ENCODE data around the gene ANO4.

ANO4 gene

DNA sequence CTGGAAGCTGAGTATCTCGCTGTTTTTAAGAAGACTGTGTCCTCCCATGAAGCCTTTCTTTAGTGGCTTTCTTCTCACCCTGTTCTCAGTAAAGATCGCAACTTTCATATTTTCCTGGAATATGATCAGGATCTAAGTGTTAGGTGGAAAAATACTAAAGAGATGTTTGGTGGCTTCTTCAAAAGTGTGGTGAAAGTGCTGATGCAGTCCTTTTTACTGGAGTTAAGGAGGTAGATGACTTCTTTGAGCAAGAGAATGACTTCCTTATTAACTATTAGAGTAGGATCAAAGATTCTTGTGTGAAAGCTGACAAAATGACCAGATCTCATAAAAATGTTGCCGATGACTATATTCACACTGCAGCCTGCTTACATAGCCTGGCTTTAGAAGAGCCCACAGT is 273.8 kb downstream of the ANO4 start:
- Histone ChIP-seq H3K27ac (replicated peaks) (no peak overlapping the region), H3K27me3 (ENCODE audit: insufficient read depth, poor library complexity, severe bottlenecking) (no peaks in the 10 kb centered on the region), H3K4me3 (replicated peaks; ENCODE audit: insufficient read depth, low read length) (no peak overlapping the region)
- TF ChIP-seq, protein P1, sequence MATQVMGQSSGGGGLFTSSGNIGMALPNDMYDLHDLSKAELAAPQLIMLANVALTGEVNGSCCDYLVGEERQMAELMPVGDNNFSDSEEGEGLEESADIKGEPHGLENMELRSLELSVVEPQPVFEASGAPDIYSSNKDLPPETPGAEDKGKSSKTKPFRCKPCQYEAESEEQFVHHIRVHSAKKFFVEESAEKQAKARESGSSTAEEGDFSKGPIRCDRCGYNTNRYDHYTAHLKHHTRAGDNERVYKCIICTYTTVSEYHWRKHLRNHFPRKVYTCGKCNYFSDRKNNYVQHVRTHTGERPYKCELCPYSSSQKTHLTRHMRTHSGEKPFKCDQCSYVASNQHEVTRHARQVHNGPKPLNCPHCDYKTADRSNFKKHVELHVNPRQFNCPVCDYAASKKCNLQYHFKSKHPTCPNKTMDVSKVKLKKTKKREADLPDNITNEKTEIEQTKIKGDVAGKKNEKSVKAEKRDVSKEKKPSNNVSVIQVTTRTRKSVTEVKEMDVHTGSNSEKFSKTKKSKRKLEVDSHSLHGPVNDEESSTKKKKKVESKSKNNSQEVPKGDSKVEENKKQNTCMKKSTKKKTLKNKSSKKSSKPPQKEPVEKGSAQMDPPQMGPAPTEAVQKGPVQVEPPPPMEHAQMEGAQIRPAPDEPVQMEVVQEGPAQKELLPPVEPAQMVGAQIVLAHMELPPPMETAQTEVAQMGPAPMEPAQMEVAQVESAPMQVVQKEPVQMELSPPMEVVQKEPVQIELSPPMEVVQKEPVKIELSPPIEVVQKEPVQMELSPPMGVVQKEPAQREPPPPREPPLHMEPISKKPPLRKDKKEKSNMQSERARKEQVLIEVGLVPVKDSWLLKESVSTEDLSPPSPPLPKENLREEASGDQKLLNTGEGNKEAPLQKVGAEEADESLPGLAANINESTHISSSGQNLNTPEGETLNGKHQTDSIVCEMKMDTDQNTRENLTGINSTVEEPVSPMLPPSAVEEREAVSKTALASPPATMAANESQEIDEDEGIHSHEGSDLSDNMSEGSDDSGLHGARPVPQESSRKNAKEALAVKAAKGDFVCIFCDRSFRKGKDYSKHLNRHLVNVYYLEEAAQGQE (IDR thresholded peaks at IDR 0.05; ENCODE audit: insufficient replicate concordance, low read depth), result no peak
- TF ChIP-seq POLR2AphosphoS5 (IDR thresholded peaks at IDR 0.05; ENCODE audit: low read depth) (no peak), GABPA (IDR thresholded peaks at IDR 0.05; ENCODE audit: low read depth) (no peak), SPI1 (IDR thresholded peaks at IDR 0.05; ENCODE audit: borderline replicate concordance, low read depth) (no peak)
- TF ChIP-seq, protein P2, sequence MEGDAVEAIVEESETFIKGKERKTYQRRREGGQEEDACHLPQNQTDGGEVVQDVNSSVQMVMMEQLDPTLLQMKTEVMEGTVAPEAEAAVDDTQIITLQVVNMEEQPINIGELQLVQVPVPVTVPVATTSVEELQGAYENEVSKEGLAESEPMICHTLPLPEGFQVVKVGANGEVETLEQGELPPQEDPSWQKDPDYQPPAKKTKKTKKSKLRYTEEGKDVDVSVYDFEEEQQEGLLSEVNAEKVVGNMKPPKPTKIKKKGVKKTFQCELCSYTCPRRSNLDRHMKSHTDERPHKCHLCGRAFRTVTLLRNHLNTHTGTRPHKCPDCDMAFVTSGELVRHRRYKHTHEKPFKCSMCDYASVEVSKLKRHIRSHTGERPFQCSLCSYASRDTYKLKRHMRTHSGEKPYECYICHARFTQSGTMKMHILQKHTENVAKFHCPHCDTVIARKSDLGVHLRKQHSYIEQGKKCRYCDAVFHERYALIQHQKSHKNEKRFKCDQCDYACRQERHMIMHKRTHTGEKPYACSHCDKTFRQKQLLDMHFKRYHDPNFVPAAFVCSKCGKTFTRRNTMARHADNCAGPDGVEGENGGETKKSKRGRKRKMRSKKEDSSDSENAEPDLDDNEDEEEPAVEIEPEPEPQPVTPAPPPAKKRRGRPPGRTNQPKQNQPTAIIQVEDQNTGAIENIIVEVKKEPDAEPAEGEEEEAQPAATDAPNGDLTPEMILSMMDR (IDR thresholded peaks at IDR 0.05; ENCODE audit: insufficient read depth, low read length), result no peak
- no peak for DNase-seq (ENCODE audit: low read depth in 1 of 2, low spot score in 1 of 2)

DNA sequence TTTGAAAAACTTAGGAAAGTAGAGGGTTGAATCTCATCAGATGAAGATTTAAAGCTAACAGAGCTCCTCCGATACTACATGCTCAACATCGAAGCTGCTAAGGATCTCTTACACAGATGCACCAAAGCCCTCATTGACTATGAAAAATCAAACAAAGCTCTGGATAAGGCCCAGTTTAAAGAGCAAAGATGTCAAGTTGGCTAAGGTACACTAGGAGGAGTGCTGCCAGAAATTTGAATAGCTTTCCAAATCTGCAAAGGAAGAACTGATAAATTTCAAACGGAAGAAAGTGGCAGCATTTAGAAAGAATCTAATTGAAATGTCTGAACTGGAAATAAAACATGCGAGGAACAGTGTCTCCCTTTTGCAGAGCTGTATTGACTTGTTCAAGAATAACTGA is 274.3 kb downstream of the ANO4 start:
- Histone ChIP-seq H3K4me3 (replicated peaks; ENCODE audit: insufficient read depth, low read length) (no peak overlapping the region), H3K27me3 (ENCODE audit: insufficient read depth, poor library complexity, severe bottlenecking) (no peaks in the 10 kb centered on the region), H3K27ac (replicated peaks) (no peak overlapping the region)
- no peak for DNase-seq (ENCODE audit: low read depth in 1 of 2, low spot score in 1 of 2)
- TF ChIP-seq, protein P1 (IDR thresholded peaks at IDR 0.05; ENCODE audit: insufficient replicate concordance, low read depth), result no peak
- TF ChIP-seq POLR2AphosphoS5 (IDR thresholded peaks at IDR 0.05; ENCODE audit: low read depth) (no peak), GABPA (IDR thresholded peaks at IDR 0.05; ENCODE audit: low read depth) (no peak), SPI1 (IDR thresholded peaks at IDR 0.05; ENCODE audit: borderline replicate concordance, low read depth) (no peak)
- TF ChIP-seq, protein P2 (IDR thresholded peaks at IDR 0.05; ENCODE audit: insufficient read depth, low read length), result no peak

DNA sequence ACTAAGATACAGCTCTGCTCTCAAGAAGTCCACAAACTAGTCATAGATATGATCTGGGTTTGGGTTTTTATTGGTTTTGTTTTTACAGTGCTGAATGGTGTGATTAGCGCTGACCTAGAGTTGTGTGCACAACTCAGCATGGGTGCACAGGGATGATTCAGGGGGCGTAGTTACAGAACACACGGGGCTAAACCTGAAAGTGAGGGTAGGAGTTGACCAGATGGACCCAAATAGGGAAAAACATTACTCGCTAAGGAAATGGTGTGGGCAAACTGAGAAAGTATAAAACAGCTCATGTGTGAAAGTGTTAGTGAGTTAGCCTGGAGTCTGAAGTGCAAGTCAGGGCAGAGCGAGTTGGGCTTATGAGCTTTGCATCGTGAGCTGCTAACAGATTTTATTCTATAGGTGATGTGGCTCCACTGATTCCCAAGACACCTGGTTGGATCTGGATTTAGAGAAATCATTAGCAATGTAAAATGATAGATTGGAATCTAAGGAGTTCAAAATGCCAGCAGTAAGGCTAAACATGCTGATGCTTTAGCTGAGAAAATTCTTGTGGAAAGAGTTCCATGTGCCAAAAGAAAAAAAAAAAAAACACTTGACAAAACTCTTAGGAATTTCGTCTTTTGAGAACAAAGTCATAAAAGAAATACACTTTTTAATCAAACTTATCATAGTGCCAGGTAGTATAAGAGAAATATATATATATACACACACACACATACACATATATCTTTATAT is 280.5 kb downstream of the ANO4 start:
- Histone ChIP-seq H3K4me3 (replicated peaks; ENCODE audit: insufficient read depth, low read length) (no peak overlapping the region), H3K27ac (replicated peaks) (no peak overlapping the region), H3K27me3 (ENCODE audit: insufficient read depth, poor library complexity, severe bottlenecking) (no peaks in the 10 kb centered on the region)
- TF ChIP-seq, protein P2 (IDR thresholded peaks at IDR 0.05; ENCODE audit: insufficient read depth, low read length), result no peak
- TF ChIP-seq GABPA (IDR thresholded peaks at IDR 0.05; ENCODE audit: low read depth) (no peak), POLR2AphosphoS5 (IDR thresholded peaks at IDR 0.05; ENCODE audit: low read depth) (no peak), SPI1 (IDR thresholded peaks at IDR 0.05; ENCODE audit: borderline replicate concordance, low read depth) (no peak)
- DNase-seq (ENCODE audit: low read depth in 1 of 2, low spot score in 1 of 2), result no peak

All from HL-60 (cell line).